Activated T-helper 1 cell treated with anti-CD3 and anti-CD28 coated beads, Interleukin-2, amount 50 U/mL, for 16 hours (primary cell): ENCODE results near the gene RAPGEF5.

Experiments used
- DNase-seq, 2 donors: peaks; one replicate each; pipeline ENCODE4 v3.0.0-alpha.2; 2020; ENCODE audit warnings: low read depth in 1 of 2, low spot score in 1 of 2

RAPGEF5 gene

GRCh38 chr7:22317632-22318031 lies 39.3 kb downstream of the RAPGEF5 start:
- no peak for DNase-seq

- no peak for DNase-seq
Measured at GRCh38 chr7:22316914-22317313, 40.0 kb downstream of the RAPGEF5 start.

GRCh38 chr7:22307816-22308215 lies 49.1 kb downstream of the RAPGEF5 start:
- no peak for DNase-seq

GRCh38 chr7:22305706-22306105 lies 51.2 kb downstream of the RAPGEF5 start:
- DNase-seq: no peak

GRCh38 chr7:22302951-22303423 lies 54.0 kb downstream of the RAPGEF5 start:
- DNase-seq: no peak

- no peak for DNase-seq
Measured at GRCh38 chr7:22302193-22302592, 54.8 kb downstream of the RAPGEF5 start.

- DNase-seq: no peak
Measured at GRCh38 chr7:22301790-22302189, 55.2 kb downstream of the RAPGEF5 start.

GRCh38 chr7:22300839-22301238 lies 56.1 kb downstream of the RAPGEF5 start:
- no peak for DNase-seq

- DNase-seq: no peak
Measured at GRCh38 chr7:22296916-22297315, 60.0 kb downstream of the RAPGEF5 start.

- DNase-seq: no peak
Measured at GRCh38 chr7:22296265-22296566, 60.7 kb downstream of the RAPGEF5 start.

GRCh38 chr7:22295402-22296264 lies 61.3 kb downstream of the RAPGEF5 start:
- no peak for DNase-seq

GRCh38 chr7:22292531-22292930 lies 64.4 kb downstream of the RAPGEF5 start:
- DNase-seq: no peak

- DNase-seq: no peak
Measured at GRCh38 chr7:22291977-22292376, 65.0 kb downstream of the RAPGEF5 start.

- no peak for DNase-seq
Measured at GRCh38 chr7:22288202-22288601, 68.8 kb downstream of the RAPGEF5 start.

GRCh38 chr7:22287412-22287811 lies 69.5 kb downstream of the RAPGEF5 start:
- DNase-seq: no peak

GRCh38 chr7:22286436-22286835 lies 70.5 kb downstream of the RAPGEF5 start:
- DNase-seq: no peak

- DNase-seq: no peak
Measured at GRCh38 chr7:22281481-22281880, 75.5 kb downstream of the RAPGEF5 start.

- no peak for DNase-seq
Measured at GRCh38 chr7:22280031-22280430, 76.9 kb downstream of the RAPGEF5 start.

GRCh38 chr7:22278660-22279059 lies 78.3 kb downstream of the RAPGEF5 start:
- DNase-seq: no peak

- DNase-seq: no peak
Measured at GRCh38 chr7:22277375-22277774, 79.6 kb downstream of the RAPGEF5 start.

- no peak for DNase-seq
Measured at GRCh38 chr7:22275661-22276060, 81.3 kb downstream of the RAPGEF5 start.

GRCh38 chr7:22271311-22271710 lies 85.6 kb downstream of the RAPGEF5 start:
- no peak for DNase-seq

- DNase-seq: no peak
Measured at GRCh38 chr7:22270371-22270770, 86.6 kb downstream of the RAPGEF5 start.
